IPS DF 19.7 (cell line): ENCODE data around the gene LMAN1.

Source experiments
- DNase-seq: peaks from one replicate; pipeline ENCODE4 v3.0.0-alpha.2; 2013; ENCODE audit warnings: low read depth, low spot score

LMAN1 gene

GRCh38 chr18:59358712-59359575 lies at the start of gene LMAN1:
Gene LMAN1 (minus strand): TSS chr18:59359265. CDS start chr18:59359244, 21 bp downstream.
- peak; percentile 60 for DNase-seq

- peak; percentile 95 for DNase-seq
Observed at GRCh38 chr18:59402432-59403090, 43.5 kb upstream of the LMAN1 start.

- no peak for DNase-seq
Observed at GRCh38 chr18:59400407-59400806, 41.3 kb upstream of the LMAN1 start.

- no peak for DNase-seq
Observed at GRCh38 chr18:59395226-59396175, 36.4 kb upstream of the LMAN1 start.

GRCh38 chr18:59393381-59393780 lies 34.3 kb upstream of the LMAN1 start:
- DNase-seq = no peak

GRCh38 chr18:59388817-59389216 lies 29.8 kb upstream of the LMAN1 start:
- no peak for DNase-seq

GRCh38 chr18:59387687-59388565 lies 28.9 kb upstream of the LMAN1 start:
- no peak for DNase-seq

GRCh38 chr18:59386909-59387686 lies 28.0 kb upstream of the LMAN1 start:
- DNase-seq = no peak

- no peak for DNase-seq
Observed at GRCh38 chr18:59385191-59385590, 26.1 kb upstream of the LMAN1 start.

GRCh38 chr18:59383851-59384250 lies 24.8 kb upstream of the LMAN1 start:
- no peak for DNase-seq

- DNase-seq = no peak
Observed at GRCh38 chr18:59382383-59382782, 23.3 kb upstream of the LMAN1 start.

- no peak for DNase-seq
Observed at GRCh38 chr18:59381949-59382348, 22.9 kb upstream of the LMAN1 start.

- DNase-seq = no peak
Observed at GRCh38 chr18:59380706-59381105, 21.6 kb upstream of the LMAN1 start.

GRCh38 chr18:59379772-59380522 lies 20.9 kb upstream of the LMAN1 start:
- DNase-seq = no peak

GRCh38 chr18:59377613-59378337 lies 18.7 kb upstream of the LMAN1 start:
- no peak for DNase-seq

GRCh38 chr18:59376351-59376935 lies 17.4 kb upstream of the LMAN1 start:
- DNase-seq = no peak

GRCh38 chr18:59374128-59374527 lies 15.1 kb upstream of the LMAN1 start:
- DNase-seq = no peak

GRCh38 chr18:59372975-59373374 lies 13.9 kb upstream of the LMAN1 start:
- no peak for DNase-seq
